Measurements from ENCODE around the gene FBXL7. TPM values are rescaled to one million over a fixed set of nuclear protein-coding genes. Genes with fewer than 3 reads are reported as not detected.

FBXL7 gene
- polyA plus RNA-seq, 3 donors: not detected

- H3K27ac Mint-ChIP-seq: no peak overlapping the region
- Histone ChIP-seq H3K4me1 (ENCODE audit: control insufficient read depth in 1 of 2, insufficient read depth in 2 of 2, low read length in 2 of 2) (no peaks in the 10 kb centered on the region), H3K4me3 (replicated peaks in 1 of 3; ENCODE audit: low read depth in 2 of 3, low read length in 3 of 3) (no peak overlapping the region), H3K36me3 (replicated peaks in 1 of 2; ENCODE audit: control insufficient read depth in 1 of 2, insufficient read depth in 2 of 2, low read length in 2 of 2) (no peaks in the 10 kb centered on the region), H3K27ac (ENCODE audit: low read depth in 1 of 2, low read length in 2 of 2) (no peak overlapping the region), H3K4me2 (replicated peaks; ENCODE audit: extremely low read depth, low read length, poor library complexity, severe bottlenecking) (no peak overlapping the region), H3K27me3 (ENCODE audit: control insufficient read depth in 2 of 2, insufficient read depth in 2 of 2, low read length in 2 of 2) (no peaks in the 10 kb centered on the region), H3K9me3 (replicated peaks in 1 of 2; ENCODE audit: control insufficient read depth in 1 of 2, insufficient read depth in 1 of 2, low read length in 2 of 2) (peaks cover 9 to 14% of the 10 kb centered on the region in 2 donors), H2AFZ (ENCODE audit: insufficient read depth, low read depth, low read length, poor library complexity, severe bottlenecking) (no peak overlapping the region), H4K20me1 (ENCODE audit: insufficient read depth, low read length) (no peaks in the 10 kb centered on the region), H3K9ac (ENCODE audit: insufficient read depth, low read length, poor library complexity, severe bottlenecking) (no peak overlapping the region), H3K79me2 (ENCODE audit: insufficient read depth, low read length) (no peaks in the 10 kb centered on the region)
- intact Hi-C loops (cut with micrococcal nuclease): no loop called here
- peaks cover 0 to 8% (median 0%) of the 10 kb centered on the region in 7 donors for H3K9me3 Mint-ChIP-seq
- H3K27me3 Mint-ChIP-seq (ENCODE audit: low read depth in 3 of 3): no peaks in the 10 kb centered on the region
- no peaks in the 10 kb centered on the region for H3K36me3 Mint-ChIP-seq
- DNase-seq: no peak
- no peak overlapping the region for H3K4me3 Mint-ChIP-seq
- no peaks in the 10 kb centered on the region for H3K4me1 Mint-ChIP-seq
- TF ChIP-seq, protein P1, sequence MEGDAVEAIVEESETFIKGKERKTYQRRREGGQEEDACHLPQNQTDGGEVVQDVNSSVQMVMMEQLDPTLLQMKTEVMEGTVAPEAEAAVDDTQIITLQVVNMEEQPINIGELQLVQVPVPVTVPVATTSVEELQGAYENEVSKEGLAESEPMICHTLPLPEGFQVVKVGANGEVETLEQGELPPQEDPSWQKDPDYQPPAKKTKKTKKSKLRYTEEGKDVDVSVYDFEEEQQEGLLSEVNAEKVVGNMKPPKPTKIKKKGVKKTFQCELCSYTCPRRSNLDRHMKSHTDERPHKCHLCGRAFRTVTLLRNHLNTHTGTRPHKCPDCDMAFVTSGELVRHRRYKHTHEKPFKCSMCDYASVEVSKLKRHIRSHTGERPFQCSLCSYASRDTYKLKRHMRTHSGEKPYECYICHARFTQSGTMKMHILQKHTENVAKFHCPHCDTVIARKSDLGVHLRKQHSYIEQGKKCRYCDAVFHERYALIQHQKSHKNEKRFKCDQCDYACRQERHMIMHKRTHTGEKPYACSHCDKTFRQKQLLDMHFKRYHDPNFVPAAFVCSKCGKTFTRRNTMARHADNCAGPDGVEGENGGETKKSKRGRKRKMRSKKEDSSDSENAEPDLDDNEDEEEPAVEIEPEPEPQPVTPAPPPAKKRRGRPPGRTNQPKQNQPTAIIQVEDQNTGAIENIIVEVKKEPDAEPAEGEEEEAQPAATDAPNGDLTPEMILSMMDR (IDR thresholded peaks at IDR 0.05): no peak
- 77% methylated on average over 3 of the region's 8 CpGs for WGBS (ENCODE audit: insufficient coverage)
Observed at GRCh38 chr5:15757619-15758018, 257.6 kb downstream of the FBXL7 start.

DNA sequence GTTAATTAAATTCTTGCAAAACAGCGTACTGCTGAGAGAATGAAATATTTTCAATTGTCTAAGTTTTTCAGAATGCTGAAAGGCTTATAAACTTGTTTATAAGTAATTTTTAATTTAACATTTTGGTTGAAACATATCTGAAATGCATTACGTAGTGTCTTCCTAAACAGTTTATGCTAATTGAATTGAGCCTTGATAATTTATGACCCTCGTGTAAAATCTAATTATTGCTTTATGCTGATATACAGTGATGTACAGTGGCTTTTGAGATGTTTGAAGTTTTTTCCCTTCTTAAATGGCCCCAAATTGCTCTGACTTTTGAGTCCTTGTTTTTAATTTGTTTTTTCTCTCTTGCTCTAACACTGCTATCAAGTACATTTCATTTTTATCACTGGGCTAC, 262.7 kb downstream of the FBXL7 start:
- H3K4me1 ChIP-seq (ENCODE audit: control insufficient read depth in 1 of 2, insufficient read depth in 2 of 2, low read length in 2 of 2): no peaks in the 10 kb centered on the region
- H3K9me3 Mint-ChIP-seq: peaks cover 0 to 21% (median 5%) of the 10 kb centered on the region in 7 donors

More for the DNA sequence above, 262.7 kb downstream of the FBXL7 start:
- DNase-seq: no peak
- Histone ChIP-seq H3K27me3 (ENCODE audit: control insufficient read depth in 2 of 2, insufficient read depth in 2 of 2, low read length in 2 of 2) (no peaks in the 10 kb centered on the region), H3K27ac (ENCODE audit: low read depth in 1 of 2, low read length in 2 of 2) (no peak overlapping the region), H4K20me1 (ENCODE audit: insufficient read depth, low read length) (no peaks in the 10 kb centered on the region), H3K4me2 (replicated peaks; ENCODE audit: extremely low read depth, low read length, poor library complexity, severe bottlenecking) (no peak overlapping the region), H3K79me2 (ENCODE audit: insufficient read depth, low read length) (no peaks in the 10 kb centered on the region), H3K4me3 (replicated peaks in 1 of 3; ENCODE audit: low read depth in 2 of 3, low read length in 3 of 3) (no peak overlapping the region), H3K9me3 (replicated peaks in 1 of 2; ENCODE audit: control insufficient read depth in 1 of 2, insufficient read depth in 1 of 2, low read length in 2 of 2) (peaks cover 6 to 12% of the 10 kb centered on the region in 2 donors), H3K9ac (ENCODE audit: insufficient read depth, low read length, poor library complexity, severe bottlenecking) (no peak overlapping the region), H2AFZ (ENCODE audit: insufficient read depth, low read depth, low read length, poor library complexity, severe bottlenecking) (no peak overlapping the region), H3K36me3 (replicated peaks in 1 of 2; ENCODE audit: control insufficient read depth in 1 of 2, insufficient read depth in 2 of 2, low read length in 2 of 2) (no peaks in the 10 kb centered on the region)
- Mint-ChIP-seq H3K36me3 (no peaks in the 10 kb centered on the region), H3K4me3 (no peak overlapping the region), H3K27me3 (ENCODE audit: low read depth in 3 of 3) (no peaks in the 10 kb centered on the region), H3K4me1 (no peaks in the 10 kb centered on the region), H3K27ac (no peak overlapping the region)
- no CpG with 5 or more reads among the region's 3 CpGs for WGBS (ENCODE audit: insufficient coverage)
- TF ChIP-seq, protein P1 (IDR thresholded peaks at IDR 0.05): no peak
- intact Hi-C loops (cut with micrococcal nuclease): no loop called here

Measured in CD14-positive monocyte (primary cell).